ENCODE data around the gene KRTAP6-2. TPM values are rescaled to one million over a fixed set of nuclear protein-coding genes. Genes with fewer than 3 reads are reported as not detected.

Gene KRTAP6-2
- polyA plus RNA-seq, 1 of the 3 experiments (the other 2 are of a cell fraction): not detected

DNA sequence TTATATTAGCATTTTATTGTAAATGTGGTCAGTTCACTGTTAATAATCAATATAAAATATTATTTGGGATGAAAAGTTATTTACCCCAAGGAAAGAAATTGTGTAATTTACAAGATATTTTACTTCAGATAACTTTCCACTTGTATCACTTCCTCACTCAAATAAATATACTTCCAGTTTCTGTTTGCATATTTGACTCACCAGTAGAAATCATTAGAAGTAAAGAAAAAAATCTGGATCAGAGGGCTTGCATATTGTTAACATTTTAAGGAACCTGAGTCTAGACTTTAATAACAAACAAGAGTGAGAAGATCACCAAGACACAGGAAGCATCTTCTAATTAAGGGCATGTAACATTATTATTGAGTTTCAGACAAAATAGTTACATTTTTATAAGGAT, 21.4 kb upstream of the KRTAP6-2 start:
- no peak for DNase-seq
- Histone ChIP-seq H2AFZ (ENCODE audit: low read depth) (no peak overlapping the region), H3K9me2 (no peaks in the 10 kb centered on the region), H3K4me1 (ENCODE audit: control insufficient read depth in 1 of 2, insufficient read depth in 2 of 2, low read depth in 1 of 2, low read length in 1 of 2) (no peaks in the 10 kb centered on the region), H3K36me3 (replicated peaks in 1 of 2; ENCODE audit: control insufficient read depth in 1 of 2, insufficient read depth in 2 of 2, low read length in 1 of 2) (no peaks in the 10 kb centered on the region), H3K27ac (ENCODE audit: low read depth in 2 of 2, low read length in 1 of 2) (no peak overlapping the region), H3F3A (replicated peaks; ENCODE audit: insufficient read depth) (no peaks in the 10 kb centered on the region), H3K79me2 (ENCODE audit: insufficient read depth) (no peaks in the 10 kb centered on the region), H3K9ac (no peak overlapping the region), H3K9me3 (no peaks in the 10 kb centered on the region), H4K20me1 (ENCODE audit: insufficient read depth) (no peaks in the 10 kb centered on the region), H3K4me2 (no peak overlapping the region), H3K27me3 (ENCODE audit: insufficient read depth) (no peaks in the 10 kb centered on the region), H3K4me3 (ENCODE audit: low read depth in 2 of 2, low read length in 1 of 2) (no peak overlapping the region)
- ChIA-PET POLR2A (no interaction called here), CTCF (no interaction called here)
- no peak for TF ChIP-seq RFX5 (IDR thresholded peaks at IDR 0.05; ENCODE audit: low read length)
- no peak for TF ChIP-seq FOXM1 (IDR thresholded peaks at IDR 0.05; ENCODE audit: low read depth)
- no peak for TF ChIP-seq MEF2A (IDR thresholded peaks at IDR 0.05; ENCODE audit: borderline replicate concordance, low read depth)
- TF ChIP-seq TCF12 (IDR thresholded peaks at IDR 0.05): no peak
- no peak for TF ChIP-seq SIN3A (IDR thresholded peaks at IDR 0.05; ENCODE audit: borderline replicate concordance, low read depth, low read length)
- no peak for TF ChIP-seq REST (IDR thresholded peaks at IDR 0.05; ENCODE audit: low read depth, low read length)
- no peak for TF ChIP-seq YY1 (IDR thresholded peaks at IDR 0.05; ENCODE audit: low read depth)
- TF ChIP-seq, protein P1, sequence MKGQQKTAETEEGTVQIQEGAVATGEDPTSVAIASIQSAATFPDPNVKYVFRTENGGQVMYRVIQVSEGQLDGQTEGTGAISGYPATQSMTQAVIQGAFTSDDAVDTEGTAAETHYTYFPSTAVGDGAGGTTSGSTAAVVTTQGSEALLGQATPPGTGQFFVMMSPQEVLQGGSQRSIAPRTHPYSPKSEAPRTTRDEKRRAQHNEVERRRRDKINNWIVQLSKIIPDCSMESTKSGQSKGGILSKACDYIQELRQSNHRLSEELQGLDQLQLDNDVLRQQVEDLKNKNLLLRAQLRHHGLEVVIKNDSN (IDR thresholded peaks at IDR 0.05; ENCODE audit: borderline replicate concordance, low read depth): no peak
- TF ChIP-seq ELF1 (IDR thresholded peaks at IDR 0.05): no peak
- TF ChIP-seq, protein P2, sequence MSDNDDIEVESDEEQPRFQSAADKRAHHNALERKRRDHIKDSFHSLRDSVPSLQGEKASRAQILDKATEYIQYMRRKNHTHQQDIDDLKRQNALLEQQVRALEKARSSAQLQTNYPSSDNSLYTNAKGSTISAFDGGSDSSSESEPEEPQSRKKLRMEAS (IDR thresholded peaks at IDR 0.05; ENCODE audit: low read depth): no peak
- no peak for TF ChIP-seq POLR2AphosphoS5 (IDR thresholded peaks at IDR 0.05; ENCODE audit: low read depth, low read length)
- TF ChIP-seq NFIC (IDR thresholded peaks at IDR 0.05; ENCODE audit: borderline replicate concordance): no peak
- TF ChIP-seq PBX3 (IDR thresholded peaks at IDR 0.05): no peak
- TF ChIP-seq, protein P3, sequence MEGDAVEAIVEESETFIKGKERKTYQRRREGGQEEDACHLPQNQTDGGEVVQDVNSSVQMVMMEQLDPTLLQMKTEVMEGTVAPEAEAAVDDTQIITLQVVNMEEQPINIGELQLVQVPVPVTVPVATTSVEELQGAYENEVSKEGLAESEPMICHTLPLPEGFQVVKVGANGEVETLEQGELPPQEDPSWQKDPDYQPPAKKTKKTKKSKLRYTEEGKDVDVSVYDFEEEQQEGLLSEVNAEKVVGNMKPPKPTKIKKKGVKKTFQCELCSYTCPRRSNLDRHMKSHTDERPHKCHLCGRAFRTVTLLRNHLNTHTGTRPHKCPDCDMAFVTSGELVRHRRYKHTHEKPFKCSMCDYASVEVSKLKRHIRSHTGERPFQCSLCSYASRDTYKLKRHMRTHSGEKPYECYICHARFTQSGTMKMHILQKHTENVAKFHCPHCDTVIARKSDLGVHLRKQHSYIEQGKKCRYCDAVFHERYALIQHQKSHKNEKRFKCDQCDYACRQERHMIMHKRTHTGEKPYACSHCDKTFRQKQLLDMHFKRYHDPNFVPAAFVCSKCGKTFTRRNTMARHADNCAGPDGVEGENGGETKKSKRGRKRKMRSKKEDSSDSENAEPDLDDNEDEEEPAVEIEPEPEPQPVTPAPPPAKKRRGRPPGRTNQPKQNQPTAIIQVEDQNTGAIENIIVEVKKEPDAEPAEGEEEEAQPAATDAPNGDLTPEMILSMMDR (IDR thresholded peaks at IDR 0.05): no peak
- no peak for TF ChIP-seq FOSL2 (IDR thresholded peaks at IDR 0.05; ENCODE audit: borderline replicate concordance, low read depth)
